Dermis blood vessel endothelial cell (primary cell): ENCODE measurements around the gene ZNF428. TPM values are rescaled to one million over a fixed set of nuclear protein-coding genes. Genes with fewer than 3 reads are reported as not detected.
"Not testable (repeated sequence)": the region's sequence is repeated elsewhere in the genome, so short reads cannot be mapped to it uniquely, and the experiment has no call there.

Experiments used
- DNase-seq: peaks from one replicate; pipeline ENCODE4 v3.0.0; 2010
- total RNA-seq: library from RNA; depleted of rRNA; stranded (reverse); fragments of >200 nt; gene quantifications from 2 replicates; pipeline ENCODE4 v1.2.3, GENCODE V29; 2014

The ZNF428 gene
- total RNA-seq, 1 donor from 2014 or later, result 46.5 TPM

DNA sequence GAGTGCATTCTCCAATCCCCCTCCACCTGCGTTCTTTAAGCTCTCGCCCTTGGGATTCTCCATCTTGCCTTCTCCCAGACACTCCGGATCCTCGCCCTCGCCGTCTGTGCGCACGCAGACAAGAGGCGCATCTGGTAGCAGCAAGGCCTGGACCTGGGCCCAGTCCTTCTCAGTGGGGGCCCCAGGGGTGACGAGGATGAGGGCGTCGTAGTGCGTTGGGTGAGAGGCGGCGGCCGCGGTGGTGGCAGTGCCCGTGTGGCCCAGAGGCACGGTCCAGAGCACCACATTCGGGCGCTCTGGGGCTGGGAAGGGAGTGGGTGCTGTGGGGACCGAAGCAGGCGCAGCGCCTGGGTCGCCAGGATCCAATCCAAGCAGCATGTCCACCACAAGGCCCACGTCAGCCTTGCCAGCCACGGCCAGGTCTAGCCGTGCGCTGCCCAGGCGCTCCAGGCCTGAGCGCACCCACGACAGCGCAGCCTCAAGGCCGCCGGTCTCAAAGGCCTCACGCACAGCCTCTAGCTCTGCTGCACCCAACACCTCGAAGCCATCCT lies 26.6 kb downstream of the ZNF428 start:
- no peak for DNase-seq

DNA sequence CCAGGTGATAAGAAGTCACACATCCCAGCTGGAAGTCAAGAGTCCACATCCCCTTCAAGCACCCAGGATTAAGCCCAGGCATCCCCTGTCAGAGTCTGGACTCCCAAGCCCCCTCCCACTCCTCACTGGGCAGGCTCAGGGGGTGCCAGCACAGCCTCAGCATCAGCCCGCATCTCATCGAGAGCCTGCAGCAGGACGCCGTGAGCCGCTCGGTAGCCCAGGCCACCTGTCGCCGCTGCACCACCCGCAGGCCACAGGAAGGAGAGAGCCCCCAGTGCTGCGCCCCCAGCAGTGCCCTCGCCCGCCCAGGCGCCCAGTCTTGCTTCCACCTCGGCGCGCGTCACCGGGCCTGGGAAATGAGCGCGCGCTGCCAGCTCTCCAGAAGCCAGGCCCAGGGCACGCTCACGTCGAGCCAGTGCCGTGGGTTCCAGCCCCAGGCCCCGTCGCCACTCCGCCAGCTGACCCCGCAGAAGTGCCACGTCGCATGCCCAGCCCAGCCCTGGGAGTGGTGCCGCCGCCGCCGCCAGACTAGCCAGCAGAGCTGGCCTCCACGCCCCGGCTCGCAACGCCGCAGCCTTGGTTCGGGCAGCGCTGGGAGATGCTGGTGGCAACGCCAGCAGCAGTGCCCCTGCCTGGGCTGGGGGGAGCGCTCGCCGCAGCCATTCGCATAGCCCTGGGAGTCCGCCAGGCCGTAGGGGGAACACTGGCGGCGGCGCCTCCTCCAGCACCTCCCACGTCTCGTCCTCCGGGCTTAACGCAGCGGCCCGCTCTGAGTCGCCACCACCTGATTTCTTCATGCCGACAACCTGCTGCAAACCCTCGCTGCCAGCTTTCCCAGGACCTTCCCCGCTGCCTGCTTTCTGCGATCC lies 27.3 kb downstream of the ZNF428 start:
- DNase-seq, result no peak

DNA sequence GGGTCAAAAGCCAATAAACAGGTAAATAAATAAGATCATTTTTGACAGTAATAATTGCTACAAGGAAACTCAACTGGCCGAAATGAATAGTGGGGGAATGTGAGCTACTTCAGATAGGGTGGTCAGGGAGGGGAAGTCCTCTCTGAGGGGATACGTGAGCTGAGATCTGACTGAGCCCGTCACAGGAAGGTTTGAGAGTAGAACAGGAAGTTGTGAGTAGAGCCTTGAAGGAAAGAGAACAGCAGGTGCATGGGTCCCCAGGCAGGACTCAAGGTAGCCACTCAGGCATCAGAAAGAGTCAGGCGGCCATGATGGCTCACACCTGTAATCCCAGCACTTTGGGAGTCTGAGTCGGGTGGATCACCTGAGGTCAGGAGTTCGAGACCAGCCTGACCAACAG lies 29.8 kb downstream of the ZNF428 start:
- no peak for DNase-seq

DNA sequence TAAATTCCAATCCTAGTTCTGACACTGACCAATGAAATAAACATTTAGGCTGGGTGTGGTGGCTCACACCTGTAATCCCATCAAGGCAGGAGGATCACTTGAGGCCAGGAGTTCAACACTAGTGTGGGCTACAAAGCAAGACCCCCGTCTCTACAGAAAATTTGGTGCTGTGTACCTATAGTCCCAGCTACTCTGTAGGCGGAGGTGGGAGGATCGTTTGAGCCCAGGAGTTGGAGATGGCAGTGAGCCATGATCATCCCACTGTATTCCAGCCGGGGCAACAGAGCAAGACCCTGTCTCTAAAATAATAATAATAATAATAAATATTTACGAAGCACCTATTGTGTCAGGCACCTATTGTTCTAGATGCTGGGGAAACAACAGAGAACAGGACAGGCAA lies 30.2 kb downstream of the ZNF428 start:
- DNase-seq, result no peak

DNA sequence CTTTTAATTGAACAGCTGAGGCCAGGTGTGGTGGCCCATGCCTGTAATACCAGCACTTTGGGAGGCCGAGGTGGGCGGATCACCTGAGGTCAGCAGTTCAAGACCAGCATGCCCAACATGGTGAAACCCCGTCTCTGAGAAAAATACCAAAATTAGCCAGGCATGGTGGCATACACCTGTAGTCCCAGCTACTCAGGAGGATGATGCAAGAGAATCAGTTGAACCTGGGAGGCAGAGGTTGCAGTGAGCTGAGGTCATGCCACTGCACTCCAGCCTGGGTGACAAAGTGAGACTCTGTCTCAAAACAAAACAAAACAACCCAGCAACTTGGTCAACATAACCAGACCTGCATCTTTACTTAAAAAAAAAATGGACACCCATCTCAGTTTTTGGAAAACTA lies 32.4 kb downstream of the ZNF428 start:
- DNase-seq, result not testable (repeated sequence)

DNA sequence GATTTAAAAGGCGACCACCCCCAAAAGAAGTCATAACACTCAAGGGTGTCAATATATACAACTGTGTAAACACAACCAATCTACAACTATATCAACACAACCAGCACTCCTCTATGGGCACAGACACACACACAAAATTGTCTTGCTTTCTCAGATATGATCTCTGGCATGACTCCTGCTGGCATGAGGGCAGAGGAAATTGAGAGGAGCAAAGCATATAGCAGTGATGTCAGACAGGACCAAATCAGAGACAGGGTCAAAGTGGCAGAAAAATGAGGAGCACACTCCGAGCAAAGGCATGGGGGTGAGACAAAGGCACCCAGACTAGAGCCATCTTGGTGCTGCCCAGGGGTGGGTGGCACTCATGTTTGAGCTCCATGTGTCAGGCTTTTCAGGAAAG lies 33.1 kb downstream of the ZNF428 start:
- no peak for DNase-seq

DNA sequence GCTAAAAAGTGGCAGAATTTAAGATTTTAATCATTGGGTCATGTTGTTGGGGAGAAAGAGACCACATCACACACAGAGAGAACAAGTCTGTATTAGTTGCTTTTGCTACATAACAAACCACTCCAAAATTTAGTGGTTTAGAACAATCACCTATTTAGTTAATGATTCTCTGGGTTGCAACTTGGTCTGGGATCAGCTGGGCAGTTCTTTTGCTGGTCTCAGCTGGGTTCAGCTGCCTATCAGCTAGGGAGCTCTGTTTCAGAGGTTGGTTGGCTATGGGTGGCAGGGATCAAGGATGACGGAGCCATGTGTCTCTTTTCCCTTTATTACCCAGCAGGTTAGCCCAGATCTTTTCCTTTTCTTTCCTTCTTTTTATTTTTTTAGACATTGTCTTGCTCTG lies 34.9 kb downstream of the ZNF428 start:
- no peak for DNase-seq

DNA sequence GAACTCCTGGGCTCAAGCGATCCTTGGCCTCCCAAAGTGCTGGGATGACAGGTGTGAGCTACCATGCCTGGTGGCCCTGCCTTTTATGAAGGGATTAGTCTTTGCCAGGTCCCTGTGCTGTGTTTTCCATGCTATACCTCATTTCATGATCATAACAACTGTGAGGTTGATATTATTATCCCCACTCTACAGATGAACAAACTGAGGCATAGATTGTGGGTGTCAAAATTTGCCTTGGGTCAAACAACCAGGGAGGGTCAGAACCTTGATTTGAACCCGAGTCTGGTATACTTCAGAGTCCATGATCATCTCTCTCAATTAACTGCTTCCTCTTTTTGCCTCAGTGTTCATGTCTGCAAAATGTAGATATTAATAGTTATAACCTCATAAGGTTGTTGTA lies 36.9 kb downstream of the ZNF428 start:
- no peak for DNase-seq

DNA sequence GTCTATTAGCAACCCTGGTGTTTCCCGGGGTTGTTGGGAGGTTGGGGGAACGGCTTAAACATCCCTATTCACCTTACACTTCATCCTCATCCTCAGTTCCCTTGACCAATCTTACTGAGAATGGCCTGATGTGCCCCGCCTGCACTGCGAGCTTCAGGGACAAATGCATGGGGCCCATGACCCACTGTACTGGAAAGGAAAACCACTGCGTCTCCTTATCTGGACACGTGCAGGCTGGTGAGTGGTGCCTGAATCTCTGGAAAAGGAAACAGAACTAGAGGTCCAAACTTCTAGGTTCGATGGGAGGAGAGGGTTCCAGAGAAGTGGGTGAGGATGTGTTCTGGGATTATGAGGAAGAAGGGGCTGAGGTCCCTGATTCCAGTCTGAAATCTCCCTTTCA lies 38.0 kb downstream of the ZNF428 start:
- DNase-seq, result no peak

DNA sequence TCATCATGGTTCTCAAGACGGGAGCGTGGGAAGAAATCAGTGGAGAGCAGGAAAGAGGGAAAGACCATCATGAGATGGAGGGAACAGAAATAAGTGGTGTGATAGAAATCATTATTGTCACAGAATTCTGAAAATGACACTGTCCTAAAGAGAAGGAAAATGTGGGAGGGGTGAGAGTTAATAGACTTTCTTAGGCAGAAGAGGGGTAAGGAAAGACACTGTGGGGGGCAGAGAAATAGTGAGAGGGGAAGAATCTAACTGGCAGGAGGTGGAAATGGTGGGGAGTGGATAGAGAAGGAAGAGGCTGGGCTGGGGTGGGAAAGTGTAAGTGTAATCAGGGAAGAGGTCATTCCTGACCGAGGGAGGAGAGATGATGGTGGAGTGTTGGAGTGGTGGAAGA lies 40.6 kb downstream of the ZNF428 start:
- DNase-seq, result no peak

DNA sequence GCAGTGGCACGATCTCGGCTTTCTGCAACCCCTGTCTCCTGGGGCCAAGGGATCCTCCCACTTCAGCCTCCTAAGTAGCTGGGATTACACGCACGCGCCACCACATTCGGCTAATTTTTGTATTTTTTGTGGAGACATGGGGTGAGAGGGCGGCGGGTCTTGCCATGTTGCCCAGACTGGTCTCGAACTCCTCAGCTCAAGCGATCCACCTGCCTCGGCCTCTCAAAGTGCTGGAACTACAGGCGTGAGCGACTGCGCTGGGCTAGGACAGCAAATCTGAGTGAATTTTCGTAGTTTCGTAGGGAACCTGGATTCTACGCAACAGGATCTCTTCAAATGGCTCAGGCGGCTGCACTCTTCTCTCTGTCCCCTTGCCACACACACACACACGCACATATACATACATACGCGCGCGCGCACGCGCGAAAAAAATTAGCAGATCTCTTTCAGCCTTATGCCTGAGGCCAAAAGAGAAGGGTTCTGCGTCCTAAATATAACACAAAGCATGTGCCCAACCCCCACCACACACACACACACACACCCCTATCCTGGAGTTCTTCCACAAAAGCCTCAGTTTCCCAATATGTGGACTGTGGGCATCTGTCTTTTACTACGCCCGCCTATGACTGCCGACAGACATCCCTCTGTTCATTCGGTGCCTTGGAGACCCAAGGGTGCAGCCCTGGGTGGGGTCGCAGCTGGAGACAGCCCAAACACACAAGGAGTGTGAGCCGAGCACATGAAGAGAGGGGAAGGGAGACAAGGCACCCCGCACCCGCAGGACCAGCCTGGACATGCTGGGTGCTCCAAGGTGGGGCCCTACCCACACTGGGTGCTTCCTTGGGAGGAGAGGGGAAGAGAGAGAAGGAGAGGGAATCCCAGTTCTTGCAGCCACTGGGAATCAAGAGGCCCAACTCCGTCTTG lies 43.2 kb downstream of the ZNF428 start:
- no peak for DNase-seq

DNA sequence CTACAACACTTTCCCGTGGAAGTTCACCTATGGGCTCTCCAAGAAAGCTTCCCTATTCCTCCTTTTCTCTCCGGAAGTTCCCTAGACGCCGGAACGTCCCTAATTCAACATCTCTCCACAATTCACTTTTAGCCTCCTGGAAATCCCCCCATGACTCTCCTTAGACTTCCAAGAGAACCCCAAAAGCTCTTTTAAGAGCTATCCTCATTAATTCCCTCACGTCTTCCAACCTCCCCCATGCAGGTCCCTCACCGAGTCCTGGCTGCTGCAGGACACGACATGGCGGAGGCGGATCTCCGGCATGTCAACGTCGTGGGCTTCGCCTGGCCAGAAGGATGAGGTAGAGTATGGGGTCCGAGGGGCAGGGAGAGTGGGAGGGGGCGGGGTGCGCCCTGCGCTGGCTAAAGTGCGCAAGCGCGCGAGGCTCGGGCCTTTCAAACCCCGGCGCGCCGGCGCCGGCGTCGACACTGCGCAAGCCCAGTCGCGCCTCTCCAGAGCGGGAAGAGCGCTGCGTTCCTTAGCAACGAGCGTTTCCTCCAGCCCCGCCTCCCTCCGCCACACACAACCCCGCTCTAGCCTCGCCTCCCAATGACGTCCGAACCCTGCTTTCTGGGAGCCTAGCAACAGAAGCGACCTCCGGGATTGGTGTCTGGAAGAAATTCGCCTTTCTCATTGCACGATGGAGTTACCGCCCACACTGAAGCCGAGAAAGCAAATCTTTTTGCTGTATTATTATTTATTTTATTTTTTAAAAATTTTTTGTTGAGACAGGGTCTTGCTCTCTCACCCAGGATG lies 44.1 kb downstream of the ZNF428 start, which contains the start of the genes PINLYP and XRCC1:
PINLYP (plus strand) TSS at position 646 of the 795 bp plus-strand sequence. CDS start 1,391 bp downstream, outside the sequence.
XRCC1 (minus strand) TSS at position 372 of the 795 bp plus-strand sequence; CDS start at position 303, 69 bp downstream.
- DNase-seq, result peak; percentile 100

DNA sequence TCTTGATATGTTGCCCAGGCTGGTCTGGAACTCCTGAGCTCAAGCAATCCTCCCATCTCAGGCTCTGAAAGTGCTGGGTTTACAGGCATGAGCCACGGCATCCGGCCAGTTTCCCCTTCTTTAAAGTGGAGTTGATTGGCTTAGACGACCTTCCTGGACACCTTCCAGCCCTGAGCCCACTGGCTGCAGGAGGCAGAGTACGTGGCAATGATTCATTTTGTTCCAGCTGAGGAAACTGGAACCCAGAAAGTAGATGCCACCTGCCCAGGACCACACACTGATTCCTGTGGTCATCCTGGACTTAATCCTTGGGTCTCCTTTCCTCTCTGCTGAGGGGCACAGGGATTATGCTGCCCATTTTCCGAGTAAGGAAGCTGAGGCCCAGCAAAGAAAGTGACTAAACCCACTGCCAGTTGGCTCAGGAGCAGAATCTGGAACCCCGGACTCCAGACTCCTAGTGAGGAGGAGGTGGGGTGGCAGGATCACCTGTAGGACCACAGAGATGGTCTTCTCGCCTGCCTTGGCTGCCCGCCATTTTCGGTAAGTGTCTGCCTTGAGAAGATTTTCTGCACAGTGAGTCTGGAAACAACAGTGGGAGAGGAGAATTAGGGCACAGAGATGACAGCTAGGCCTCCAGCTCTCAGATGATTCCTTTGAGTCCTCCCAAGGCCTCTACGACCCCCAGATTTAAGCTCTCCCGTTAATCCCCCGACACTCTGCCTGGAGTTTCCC lies 44.8 kb downstream of the ZNF428 start:
- peak; percentile 92 for DNase-seq

DNA sequence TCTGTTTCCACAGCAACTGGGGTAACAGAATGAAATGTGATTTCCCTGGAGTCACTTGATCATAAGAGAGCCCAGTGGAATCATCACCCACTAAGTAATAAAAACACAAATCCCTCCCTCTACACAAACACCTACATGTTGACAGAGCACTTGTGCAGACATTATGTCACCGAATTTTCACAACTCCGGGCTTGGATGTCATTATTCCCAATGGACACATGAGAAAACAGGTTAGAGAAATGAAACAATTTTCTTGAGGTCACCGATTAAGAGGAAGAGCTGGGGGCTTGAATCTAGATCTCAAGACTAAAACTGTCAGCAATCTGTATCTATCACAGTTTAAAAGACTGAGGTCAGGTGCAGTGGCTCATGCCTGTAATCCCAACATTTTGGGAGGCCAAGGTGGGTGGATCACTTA lies 47.2 kb downstream of the ZNF428 start:
- DNase-seq, result no peak

DNA sequence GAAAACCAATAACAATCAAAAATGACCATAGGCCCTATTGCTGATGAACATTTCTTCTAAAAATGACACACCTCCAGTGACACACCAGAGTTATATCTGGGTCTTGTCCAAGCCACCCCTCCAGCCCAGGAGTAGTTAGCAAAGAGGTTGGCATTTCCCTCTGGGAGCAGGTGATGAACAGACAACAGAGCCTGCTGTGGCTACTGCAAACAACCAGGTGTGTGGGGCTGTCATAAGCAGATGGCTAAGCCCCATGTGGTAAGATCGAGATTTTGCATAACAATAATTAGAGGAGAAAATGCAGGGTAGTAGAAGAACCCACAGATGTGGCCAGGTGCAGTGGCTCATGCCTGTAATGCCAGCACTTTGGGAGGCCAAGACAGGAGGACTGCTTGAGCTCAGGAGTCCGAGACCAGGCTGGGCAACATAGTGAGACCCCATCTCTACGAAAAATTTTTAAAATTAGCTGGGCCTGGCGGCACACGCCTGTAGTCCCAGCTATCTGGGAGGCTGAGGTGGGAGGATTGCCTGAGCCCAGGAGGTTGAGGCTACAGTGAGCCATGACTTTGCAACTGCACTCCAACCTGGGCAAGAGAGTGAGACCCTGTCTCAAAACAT lies 49.1 kb downstream of the ZNF428 start:
- DNase-seq, result no peak

DNA sequence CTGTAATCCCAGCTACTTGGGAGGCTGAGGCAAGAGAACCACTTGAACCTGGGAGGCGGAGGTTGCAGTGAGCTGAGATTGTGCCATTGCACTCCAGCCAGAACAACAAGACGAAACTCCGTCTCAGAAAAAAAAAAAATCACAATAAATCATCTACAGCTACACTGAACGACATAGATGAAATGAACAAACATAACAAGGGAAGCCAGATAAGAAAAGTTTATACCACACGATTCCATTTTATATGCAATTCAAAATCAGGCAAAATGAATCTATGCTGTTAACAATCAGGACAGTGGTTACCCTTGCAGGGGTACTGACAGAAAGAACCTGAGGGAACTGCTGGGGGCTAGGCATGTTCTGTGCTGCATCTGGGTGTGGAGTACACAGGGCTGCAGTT lies 49.8 kb downstream of the ZNF428 start:
- DNase-seq, result no peak

DNA sequence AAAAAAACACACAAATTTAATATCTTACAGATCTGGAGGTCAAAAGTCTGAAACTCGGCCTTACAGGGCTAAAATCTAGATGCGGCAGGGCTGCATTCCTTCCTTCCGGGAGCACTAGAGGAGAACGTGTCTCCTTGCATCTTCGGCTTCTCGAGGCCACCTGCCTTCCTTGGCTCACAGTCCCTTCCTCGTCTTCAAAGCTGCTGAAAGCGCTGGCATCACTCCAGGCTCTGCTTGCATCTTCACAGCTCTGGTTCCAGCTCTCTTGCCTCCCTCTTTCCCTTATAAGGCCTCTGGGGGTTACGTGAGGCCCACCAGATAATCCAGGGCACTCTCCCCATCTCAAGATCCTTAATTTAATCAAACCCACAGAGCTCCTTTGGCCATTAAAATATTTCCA lies 54.6 kb downstream of the ZNF428 start:
- no peak for DNase-seq

DNA sequence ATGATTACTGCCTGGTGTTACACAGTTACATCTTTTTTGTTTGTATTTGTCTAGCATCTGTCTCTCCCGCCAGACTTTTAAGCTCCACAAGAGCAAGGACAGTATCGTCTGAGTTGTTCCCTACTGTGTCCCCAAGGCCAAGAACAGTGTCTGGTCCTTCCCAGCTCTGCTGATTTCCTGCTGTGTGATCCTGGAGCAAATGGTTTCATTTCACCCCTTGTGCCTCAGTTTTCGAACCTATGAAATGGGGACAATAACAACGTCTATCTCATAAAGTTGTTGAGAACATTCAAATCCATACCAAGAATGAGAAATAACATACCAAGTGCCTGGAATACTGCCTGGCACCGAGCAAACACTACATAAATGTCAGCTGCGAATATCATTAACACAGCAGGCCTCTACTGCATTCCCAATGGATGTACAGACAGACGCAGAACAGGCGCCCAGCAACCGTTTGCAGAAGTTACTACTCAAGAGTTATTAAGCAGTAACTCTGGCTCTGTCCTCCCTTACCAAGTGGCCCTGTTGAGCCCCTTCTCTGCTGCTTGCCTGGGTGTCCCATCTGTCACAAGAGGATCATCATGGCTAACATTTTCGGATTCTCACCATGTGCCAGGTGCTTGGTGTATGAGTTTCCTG lies 55.5 kb downstream of the ZNF428 start:
- no peak for DNase-seq

DNA sequence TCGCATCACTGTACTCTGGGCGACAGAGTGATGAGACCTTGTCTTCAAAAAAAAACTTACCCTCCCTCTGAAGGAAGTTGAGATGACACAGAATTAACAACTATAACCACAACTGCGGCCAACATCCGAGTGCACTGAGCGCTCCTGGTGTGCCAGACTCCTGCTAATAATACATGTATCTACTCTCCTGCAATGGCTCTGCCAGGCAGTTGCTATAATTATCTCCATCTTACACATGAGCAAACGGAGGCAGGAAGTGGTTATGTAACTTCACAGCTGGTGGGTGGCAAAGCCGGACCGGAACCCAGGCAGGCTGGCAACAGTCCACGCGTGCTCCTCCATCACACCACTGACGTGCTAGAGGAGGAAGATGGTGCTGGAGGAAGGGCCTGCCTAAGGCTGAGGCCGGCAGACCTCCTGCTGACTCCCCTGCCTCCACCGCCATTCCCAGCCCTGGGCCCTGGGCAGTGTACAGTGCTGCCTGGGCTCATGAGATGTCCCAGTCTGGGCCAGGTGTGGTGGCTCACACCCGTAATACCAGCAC lies 56.7 kb downstream of the ZNF428 start:
- peak; percentile 83 for DNase-seq

DNA sequence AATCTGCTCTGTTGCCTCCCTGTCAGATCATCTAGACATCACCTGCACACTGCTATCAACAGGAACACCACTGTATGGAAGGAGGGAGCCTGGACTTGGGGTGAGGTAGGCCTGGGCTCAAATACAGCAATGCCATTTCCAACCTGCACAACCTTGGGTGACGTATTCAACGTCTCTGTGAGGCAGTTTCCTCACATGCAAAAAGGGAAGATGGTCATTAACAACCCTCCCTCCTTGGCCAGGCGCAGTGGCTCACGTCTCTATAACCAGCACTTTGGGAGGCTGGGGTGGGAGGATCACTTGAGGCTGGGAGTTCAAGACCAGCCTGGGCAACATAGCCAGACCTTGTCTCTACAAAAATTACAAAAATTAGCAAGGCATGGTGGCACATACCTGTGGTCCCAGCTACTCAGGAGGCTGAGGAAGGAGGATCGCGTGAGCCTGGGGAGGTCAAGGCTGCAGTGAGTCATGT lies 57.2 kb downstream of the ZNF428 start:
- DNase-seq, result no peak
